ENCODE data around the gene EPAS1. TPM values are rescaled to one million over a fixed set of nuclear protein-coding genes. Genes with fewer than 3 reads are reported as not detected.

EPAS1 gene
- total and polyA plus RNA-seq, 2 of the 8 experiments (the other 6 are each of a cell fraction or from before 2014, with no cell fraction given) = 2.0 to 4.9 TPM

DNA sequence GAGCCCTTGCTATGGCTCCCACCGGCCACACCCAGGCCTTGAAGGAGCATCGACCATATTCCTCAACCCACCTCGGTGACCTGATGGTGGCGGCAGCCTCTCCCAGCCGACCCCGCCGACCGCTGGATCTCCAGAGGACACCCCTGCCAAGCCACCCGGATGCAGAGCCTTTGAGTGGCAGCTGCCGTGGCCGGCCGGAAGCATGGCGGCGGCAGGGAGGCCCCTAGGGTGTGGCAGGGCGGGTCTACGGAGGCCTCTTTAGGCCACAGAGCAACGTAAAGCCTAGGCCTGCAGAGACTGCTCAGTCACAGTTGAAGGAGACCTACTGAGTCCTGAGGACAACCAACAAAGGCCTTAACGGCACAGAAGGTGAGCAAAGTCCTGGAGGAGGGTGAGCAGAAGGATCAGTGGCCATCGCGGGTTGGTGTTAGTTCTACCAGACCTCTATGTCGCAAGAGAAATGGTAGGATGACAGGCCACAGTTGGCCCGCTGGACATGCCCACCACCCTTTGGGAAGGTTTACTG lies 131.8 kb downstream of the EPAS1 start:
- H2BK5ac ChIP-seq (ENCODE audit: low read depth, low read length) = no peak overlapping the region
- H4K20me1 ChIP-seq (replicated peaks in 1 of 2; ENCODE audit: control insufficient read depth in 1 of 2, insufficient read depth in 2 of 2, low read length in 2 of 2) = no peaks in the 10 kb centered on the region
- H2BK15ac ChIP-seq (ENCODE audit: low read length) = no peak overlapping the region
- no peaks in the 10 kb centered on the region for H3K79me2 ChIP-seq (ENCODE audit: control insufficient read depth in 1 of 2, insufficient read depth in 2 of 2, low read length in 2 of 2)
- no peak overlapping the region for H4K91ac ChIP-seq (replicated peaks; ENCODE audit: insufficient read length, low read length)
- ChIA-PET CTCF (ENCODE audit: partially characterized antibody) (no interaction called here), POLR2A (ENCODE audit: partially characterized antibody) (no interaction called here)
- H3K14ac ChIP-seq (ENCODE audit: insufficient read length) = no peak overlapping the region
- no peaks in the 10 kb centered on the region; a peak in 1 of 4 replicates for H3K9me3 ChIP-seq (ENCODE audit: insufficient read depth in 2 of 2, low read depth in 1 of 2, low read length in 1 of 2)
- H4K8ac ChIP-seq (ENCODE audit: extremely low read depth, insufficient read depth, low read length) = no peak overlapping the region
- no peak overlapping the region for H3K4me2 ChIP-seq (ENCODE audit: insufficient read depth in 1 of 2, low read depth in 2 of 2, low read length in 2 of 2)
- TF ChIP-seq PHF8 (conservative IDR thresholded peaks at IDR 0.05; ENCODE audit: low read depth, low read length) (no peak), TBP (IDR thresholded peaks at IDR 0.05; ENCODE audit: low read depth, low read length) (no peak), EZH2 (IDR thresholded peaks at IDR 0.05; ENCODE audit: low read depth, low read length, severe bottlenecking) (no peak), RBBP5 (IDR thresholded peaks at IDR 0.05; ENCODE audit: borderline replicate concordance, low read depth, low read length) (no peak), SIN3A (conservative IDR thresholded peaks at IDR 0.05 in 1 of 2, IDR thresholded peaks at IDR 0.05 in 1 of 2; ENCODE audit: low read depth in 1 of 2, low read length in 2 of 2) (no peak), KDM5A (IDR thresholded peaks at IDR 0.05; ENCODE audit: low read length) (no peak), ZNF274 (IDR thresholded peaks at IDR 0.05; ENCODE audit: borderline replicate concordance, extremely low read depth, low read length) (no peak), EGR1 (IDR thresholded peaks at IDR 0.05; ENCODE audit: borderline replicate concordance, low read depth, low read length) (no peak), RAD21 (IDR thresholded peaks at IDR 0.05 in 1 of 2, conservative IDR thresholded peaks at IDR 0.05 in 1 of 2; ENCODE audit: low read depth in 2 of 2, low read length in 2 of 2) (no peak), CHD2 (IDR thresholded peaks at IDR 0.05; ENCODE audit: low read length) (no peak)
- TF ChIP-seq, protein P1, sequence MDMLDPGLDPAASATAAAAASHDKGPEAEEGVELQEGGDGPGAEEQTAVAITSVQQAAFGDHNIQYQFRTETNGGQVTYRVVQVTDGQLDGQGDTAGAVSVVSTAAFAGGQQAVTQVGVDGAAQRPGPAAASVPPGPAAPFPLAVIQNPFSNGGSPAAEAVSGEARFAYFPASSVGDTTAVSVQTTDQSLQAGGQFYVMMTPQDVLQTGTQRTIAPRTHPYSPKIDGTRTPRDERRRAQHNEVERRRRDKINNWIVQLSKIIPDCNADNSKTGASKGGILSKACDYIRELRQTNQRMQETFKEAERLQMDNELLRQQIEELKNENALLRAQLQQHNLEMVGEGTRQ (IDR thresholded peaks at IDR 0.05; ENCODE audit: low read length) = no peak
- TF ChIP-seq, protein P2, sequence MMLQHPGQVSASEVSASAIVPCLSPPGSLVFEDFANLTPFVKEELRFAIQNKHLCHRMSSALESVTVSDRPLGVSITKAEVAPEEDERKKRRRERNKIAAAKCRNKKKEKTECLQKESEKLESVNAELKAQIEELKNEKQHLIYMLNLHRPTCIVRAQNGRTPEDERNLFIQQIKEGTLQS (IDR thresholded peaks at IDR 0.05; ENCODE audit: insufficient read depth, low read depth, low read length) = no peak
- no peak overlapping the region for H2AK5ac ChIP-seq (ENCODE audit: low read depth, low read length)
- no peak overlapping the region for H3K4me3 ChIP-seq (ENCODE audit: extremely low read depth in 1 of 4, insufficient read depth in 2 of 4, low read depth in 3 of 4, low read length in 4 of 4)
- no peaks in the 10 kb centered on the region for H3K79me1 ChIP-seq (ENCODE audit: low read depth, low read length)
- no peaks in the 10 kb centered on the region for H3K27me3 ChIP-seq (replicated peaks in 1 of 4; ENCODE audit: control insufficient read depth in 3 of 4, extremely low read depth in 1 of 4, insufficient read depth in 3 of 4, low read length in 3 of 4)
- no peaks in the 10 kb centered on the region for H3K23me2 ChIP-seq (ENCODE audit: low read depth, low read length)
- H3K56ac ChIP-seq (replicated peaks; ENCODE audit: insufficient read length, low read depth, low read length) = no peak overlapping the region
- no peak overlapping the region for H2BK20ac ChIP-seq (ENCODE audit: low read length)
- no peaks in the 10 kb centered on the region for H3K4me1 ChIP-seq (replicated peaks in 1 of 4; ENCODE audit: control insufficient read depth in 3 of 4, insufficient read depth in 4 of 4, low read length in 3 of 4)
- H3K18ac ChIP-seq (ENCODE audit: extremely low read depth, low read length) = no peak overlapping the region
- no peak overlapping the region for H2AFZ ChIP-seq (ENCODE audit: low read length)
- no peak overlapping the region for H4K5ac ChIP-seq (ENCODE audit: insufficient read length, low read depth, low read length)
- H2BK120ac ChIP-seq (replicated peaks; ENCODE audit: low read depth, low read length) = no peak overlapping the region
- H3K36me3 ChIP-seq (ENCODE audit: control insufficient read depth in 2 of 4, insufficient read depth in 4 of 4, low read length in 3 of 4) = no peaks in the 10 kb centered on the region
- WGBS, 2 experiments (ENCODE audit: extremely low coverage in 1 of 2, insufficient coverage in 1 of 2, insufficient read length in 1 of 2, insufficient replicate concordance in 2 of 2, low coverage in 1 of 2, low lambda C conversion rate in 2 of 2, missing lambda C conversion rate in 1 of 2) = 92% methylated on average over 22 of the region's 22 CpGs; no CpG with 5 or more reads in 1 of the 2 experiments
- no peak overlapping the region for H3K4ac ChIP-seq (replicated peaks; ENCODE audit: insufficient read length, low read depth, low read length)
- no peak overlapping the region for H3K27ac ChIP-seq (ENCODE audit: low read depth, low read length)
- no peak for DNase-seq (ENCODE audit: low read depth in 1 of 2, low spot score in 2 of 2)
- H3K23ac ChIP-seq (ENCODE audit: insufficient read length) = no peak overlapping the region
- FAIRE-seq = no peak
- H3K9ac ChIP-seq (replicated peaks in 1 of 4; ENCODE audit: extremely low read depth in 1 of 4, low read depth in 3 of 4, low read length in 3 of 4) = no peak overlapping the region
- no peak overlapping the region for H2BK12ac ChIP-seq (ENCODE audit: low read depth, low read length)
